ELR (cell line): ENCODE results near the gene COMMD10.

Experiments
- DNase-seq: peaks from one replicate; pipeline ENCODE4 v3.0.0-alpha.2; 2015; ENCODE audit warnings: low read depth

Gene COMMD10

DNA sequence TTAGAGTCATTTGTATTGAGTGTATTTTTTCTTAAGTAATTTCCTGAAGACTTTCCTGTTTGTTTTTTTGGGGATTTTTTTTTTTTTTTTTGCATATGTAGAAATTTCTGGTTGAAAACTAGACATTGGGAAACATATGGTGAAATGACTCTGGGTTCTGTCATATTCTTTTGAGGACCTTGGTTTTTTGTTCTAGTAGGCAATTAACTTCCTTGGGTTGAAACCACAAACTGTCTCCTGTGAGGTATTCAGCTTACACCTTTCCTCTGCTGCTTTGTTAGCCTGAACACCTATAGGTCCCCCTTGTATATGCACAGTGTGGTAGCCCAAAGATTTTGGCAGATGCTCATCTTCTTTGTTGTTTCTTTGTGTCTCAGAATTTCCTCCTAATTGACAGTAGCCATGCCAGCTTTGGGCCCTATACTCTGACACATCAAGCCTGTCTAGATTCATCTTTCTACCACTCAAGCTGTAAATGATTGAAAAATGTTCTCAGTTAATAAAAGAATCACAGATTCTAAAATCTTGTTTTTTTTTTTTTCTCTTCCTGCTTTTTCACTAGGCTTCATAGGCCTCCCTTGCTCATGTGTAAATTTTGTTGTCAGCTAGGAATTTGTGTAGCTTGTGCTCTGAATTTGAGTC is 140.6 kb downstream of the COMMD10 start:
- DNase-seq, result no peak

- DNase-seq, result no peak
Measured at GRCh38 chr5:116229131-116229689, 144.4 kb downstream of the COMMD10 start.

DNA sequence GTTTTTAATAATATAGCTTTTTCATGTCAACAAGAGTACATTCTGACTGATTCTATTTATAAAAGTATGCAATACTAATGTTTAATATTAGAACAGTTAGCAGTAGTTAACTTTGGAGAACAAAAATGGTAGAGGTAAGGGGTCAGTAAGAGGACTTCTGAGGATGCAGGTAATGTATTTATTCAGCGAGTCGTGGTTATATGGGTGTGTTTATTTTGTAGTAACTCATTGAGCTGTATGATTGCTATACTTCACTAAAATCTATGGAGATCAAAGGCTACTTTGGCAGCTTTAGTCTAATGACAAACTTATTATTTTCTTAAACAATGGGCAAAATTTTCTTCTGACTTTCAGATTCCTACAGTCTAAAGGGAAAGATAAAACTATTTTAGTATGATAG is 146.5 kb downstream of the COMMD10 start:
- DNase-seq, result no peak

DNA sequence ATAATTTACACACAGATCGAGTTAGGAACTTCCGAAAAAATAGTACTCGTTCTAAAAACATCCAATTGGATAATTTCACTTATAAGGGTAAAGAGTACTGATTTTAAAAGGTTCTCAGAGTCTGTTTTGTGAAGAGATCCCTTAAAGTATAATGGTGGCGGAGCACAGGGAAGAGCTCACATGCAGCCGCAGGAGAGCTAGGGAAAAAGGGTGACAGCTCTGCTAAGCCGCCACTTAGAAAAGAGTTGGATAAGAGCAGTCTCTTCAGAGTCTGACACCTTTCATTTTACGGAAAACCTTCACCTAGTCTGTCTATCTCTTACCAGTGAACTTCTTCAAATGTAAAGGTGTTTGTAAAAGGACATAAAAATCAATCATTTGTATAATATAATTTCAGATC is 149.9 kb downstream of the COMMD10 start:
- no peak for DNase-seq

DNA sequence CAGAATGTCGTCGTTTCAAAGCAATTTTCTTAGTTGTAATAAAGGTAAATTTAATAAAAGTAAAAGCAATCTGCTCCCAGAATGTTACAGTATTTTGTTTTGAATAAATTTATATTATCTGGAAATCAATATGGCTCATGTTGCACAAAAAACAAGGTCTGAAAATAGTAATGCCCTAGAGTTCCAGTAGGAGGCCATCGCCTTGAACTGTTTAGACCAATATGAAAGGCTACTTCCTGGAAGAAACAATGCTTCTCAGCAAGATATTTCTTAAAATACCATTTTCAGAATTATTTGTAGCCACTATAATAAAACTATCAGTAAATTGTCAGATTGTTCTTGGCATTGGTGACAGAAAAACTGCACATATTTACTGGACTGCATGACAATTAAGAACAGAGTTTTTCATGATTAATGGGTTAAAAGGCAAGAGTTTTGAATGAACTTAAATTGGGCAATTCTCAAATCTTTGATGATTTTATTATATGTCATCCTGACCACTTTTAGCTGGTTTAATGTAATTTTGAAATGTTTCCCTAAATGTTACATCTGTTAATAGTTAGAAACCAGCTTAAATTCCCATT is 153.2 kb downstream of the COMMD10 start:
- peak; percentile 13 for DNase-seq

DNA sequence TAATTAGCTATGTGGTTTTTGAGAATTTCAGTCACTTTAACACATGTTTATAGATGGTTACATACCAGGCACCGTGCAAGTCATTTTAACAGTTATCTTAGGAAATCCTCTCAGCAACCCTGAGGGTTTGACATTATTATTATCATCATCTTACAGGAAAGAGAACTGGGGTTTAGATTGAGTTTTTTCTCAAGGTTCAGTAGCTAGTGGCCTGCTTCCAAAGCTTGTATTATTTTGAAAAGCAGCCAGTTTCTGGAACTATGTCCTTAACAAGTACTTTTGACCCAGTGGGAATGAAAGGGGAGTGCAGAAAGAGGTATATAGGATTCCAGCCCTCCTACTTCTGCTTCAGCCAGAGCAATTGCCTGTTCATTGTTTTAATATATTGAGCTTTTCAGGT is 157.5 kb downstream of the COMMD10 start:
- DNase-seq, result no peak

DNA sequence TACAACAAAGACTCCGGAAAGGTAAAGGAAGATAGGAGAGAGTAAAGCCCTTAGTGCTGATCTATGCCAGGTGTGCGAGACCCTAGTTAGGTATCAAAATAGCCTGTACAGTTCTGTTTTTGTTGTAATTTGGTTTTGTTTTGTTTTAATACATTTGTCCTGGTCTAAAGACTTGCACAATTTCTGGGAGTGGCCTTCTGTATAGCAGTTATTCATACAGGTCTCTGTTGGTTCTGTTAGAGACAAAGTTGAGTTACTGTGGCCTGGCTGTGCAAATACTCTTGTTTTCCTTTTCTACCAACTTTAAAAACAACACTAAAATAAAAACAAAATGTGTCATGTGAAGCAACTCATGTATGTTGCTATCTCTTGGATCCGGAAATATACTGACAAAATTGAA is 163.6 kb downstream of the COMMD10 start:
- DNase-seq, result no peak

GRCh38 chr5:116249648-116250047 is 164.8 kb downstream of the COMMD10 start:
- no peak for DNase-seq

GRCh38 chr5:116256717-116257116 is 171.9 kb downstream of the COMMD10 start:
- DNase-seq, result no peak

DNA sequence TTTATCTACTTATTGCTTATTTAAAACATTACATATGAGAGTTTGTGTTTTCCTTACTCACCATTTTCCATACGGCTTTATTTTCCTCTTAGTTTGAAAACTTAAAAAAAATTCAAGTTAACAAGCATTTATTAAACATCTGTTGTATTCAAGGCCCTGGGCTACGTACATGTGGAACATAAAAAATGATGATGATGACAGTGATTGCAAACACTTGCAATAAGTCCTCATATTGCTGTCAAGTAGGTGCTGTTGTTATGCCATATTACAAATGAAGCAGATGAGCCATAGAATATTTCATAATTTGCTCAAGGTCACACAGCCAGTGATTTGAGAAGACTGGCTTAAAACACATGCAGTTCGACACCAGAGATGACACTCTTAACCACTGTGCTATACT is 180.6 kb downstream of the COMMD10 start:
- DNase-seq, result no peak

DNA sequence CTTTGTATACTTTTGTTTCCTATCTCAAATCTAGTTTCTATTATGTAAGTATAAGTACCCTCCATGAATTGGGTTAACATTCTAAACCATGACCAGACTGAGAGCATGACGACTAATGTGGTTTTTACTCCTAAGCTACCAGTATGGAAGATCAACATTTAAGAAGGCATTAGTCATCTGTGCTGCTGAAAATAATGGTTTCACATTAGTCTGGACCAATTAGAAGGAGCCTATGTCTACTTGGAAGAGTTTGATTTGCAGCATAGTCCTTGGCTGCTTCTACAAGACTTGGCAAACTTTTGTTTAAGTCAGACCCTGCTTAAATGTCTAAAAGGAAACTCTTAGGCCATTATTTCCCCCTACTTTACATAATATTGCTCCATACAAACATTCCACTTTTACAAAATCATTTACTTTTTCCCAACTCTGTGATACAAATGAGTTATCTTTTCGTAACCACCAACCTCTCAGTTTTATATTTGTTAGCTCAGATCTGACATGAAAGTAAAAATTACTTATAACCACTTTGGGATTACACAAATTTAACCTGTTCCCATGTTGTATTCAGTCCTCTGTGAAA is 186.7 kb downstream of the COMMD10 start:
- DNase-seq, result peak; percentile 51

DNA sequence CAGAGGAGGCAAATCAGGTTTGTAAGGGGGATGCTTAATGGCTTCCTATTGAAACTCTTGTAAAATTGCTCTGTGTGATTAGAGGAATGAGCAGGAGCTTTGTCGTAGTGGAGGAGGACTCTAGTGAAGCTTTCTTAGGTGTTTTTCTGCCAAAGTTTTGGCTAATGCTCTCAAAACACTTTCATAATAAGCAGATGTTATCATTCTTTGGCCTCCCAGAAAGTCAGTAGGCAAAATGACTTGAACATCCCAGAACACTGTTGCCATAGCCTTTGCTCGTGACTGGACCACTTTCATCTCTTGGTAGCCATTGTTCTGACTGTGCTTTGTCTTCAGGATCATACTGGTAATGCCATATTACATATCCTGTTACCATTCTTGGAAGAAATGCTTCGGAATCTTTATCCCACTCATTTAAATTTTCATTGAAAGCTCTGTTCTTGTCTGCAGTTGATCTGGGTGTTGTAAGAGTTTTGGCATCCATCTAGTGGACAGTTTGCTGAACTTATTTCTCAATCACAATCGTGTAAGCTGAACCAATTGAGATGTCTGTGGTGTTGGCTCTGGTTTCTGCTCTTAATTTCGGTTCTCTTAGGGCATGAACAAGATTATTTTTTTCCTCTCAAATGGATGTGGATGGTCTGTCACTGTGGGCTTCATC is 187.6 kb downstream of the COMMD10 start:
- DNase-seq, result no peak

DNA sequence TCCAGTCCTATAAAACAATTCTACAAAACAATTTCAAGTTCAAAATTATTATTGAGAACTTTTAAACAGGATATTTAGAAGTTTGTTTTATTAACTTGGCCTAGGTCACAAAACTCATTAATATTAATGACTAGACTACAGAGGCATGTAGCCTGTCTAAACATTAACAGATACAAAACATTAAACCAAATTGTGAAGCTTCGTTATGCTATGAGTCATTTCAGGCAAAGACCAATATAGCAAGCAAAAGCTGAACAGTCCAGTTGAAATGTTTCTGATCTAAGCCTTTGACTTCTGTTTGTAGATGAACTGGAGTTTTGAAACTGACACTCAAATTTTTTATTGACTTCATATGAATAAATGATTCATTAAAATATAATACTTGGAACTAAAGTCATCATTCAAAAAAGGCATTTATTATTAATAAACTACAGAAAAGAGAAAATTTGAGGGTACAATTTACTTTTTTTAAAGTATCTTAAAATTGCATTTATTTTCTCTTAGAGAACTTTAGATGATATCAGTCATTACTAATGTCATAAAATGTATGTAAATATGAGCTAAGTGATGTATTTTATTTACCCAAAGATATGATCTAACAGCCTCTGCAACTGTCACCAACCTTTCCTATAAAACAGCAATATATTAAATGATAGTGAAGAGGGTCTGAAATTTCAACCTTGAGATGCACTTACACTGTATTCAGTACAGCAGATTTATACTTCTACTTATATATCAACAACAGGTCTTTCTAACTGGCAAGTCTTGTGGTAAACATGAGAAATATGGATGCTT is 188.8 kb downstream of the COMMD10 start:
- peak; percentile 14 for DNase-seq

DNA sequence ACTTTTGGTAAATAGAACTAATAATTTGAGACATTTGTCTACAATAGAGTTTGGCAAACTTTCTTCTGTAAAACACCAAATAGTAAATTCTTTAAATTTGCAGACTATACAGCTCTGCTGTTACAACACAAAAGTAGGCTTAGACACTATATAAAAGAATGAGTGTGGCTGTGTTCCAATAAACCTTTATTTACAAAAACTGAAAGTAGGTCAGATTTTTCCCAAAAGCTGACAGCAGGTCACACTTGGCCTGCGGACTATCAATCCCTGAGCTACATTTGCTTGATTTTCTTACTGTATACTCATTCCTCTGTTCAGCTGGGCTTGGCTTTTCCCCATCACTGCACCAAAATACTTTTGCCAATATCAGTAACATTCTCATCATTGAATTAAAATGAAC is 189.4 kb downstream of the COMMD10 start:
- DNase-seq, result no peak

GRCh38 chr5:116275282-116275681 is 190.5 kb downstream of the COMMD10 start:
- no peak for DNase-seq

DNA sequence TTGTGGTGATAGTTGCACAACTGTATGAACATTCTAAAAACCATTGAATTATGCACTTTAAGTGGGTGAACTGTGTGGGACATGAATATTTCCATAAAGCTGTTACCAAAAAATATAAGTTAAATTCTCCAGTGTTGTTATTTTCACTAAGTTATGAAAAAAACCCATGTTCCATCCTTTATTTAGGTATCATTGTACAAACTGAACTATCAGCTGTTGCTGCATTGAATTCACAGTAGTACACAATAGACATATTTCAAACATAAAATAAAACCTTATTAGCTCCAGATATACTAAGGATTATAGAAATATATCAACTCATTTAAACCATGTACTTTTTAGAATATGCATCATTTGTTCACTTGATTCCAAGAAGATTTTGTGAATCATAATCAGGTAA is 192.1 kb downstream of the COMMD10 start:
- no peak for DNase-seq

- no peak for DNase-seq
Measured at GRCh38 chr5:116280149-116280803, 195.5 kb downstream of the COMMD10 start.

DNA sequence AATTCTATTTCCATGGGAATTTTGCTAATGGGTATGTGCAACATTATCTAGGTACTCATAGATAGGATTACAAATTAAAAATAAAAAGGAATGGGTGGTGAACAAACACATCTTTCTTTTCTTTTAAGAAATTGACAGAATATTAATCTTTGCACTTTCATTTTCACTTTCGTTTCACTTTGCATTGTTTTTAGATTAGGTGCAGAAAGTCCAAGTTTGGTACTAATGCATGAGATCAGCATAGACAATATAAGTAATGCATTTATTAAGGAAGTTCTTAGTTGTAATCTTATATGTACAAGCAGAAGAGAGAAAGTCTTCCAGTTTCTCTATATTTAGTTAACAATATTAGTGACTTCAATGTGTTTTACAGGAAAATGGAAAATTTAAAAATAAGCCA is 196.5 kb downstream of the COMMD10 start:
- no peak for DNase-seq

GRCh38 chr5:116288524-116288923 is 203.7 kb downstream of the COMMD10 start:
- no peak for DNase-seq

- peak; percentile 20 for DNase-seq
Measured at GRCh38 chr5:116289276-116289675, 204.5 kb downstream of the COMMD10 start.

GRCh38 chr5:116291271-116291670 is 206.4 kb downstream of the COMMD10 start:
- no peak for DNase-seq

GRCh38 chr5:116292321-116292720 is 207.5 kb downstream of the COMMD10 start:
- DNase-seq, result no peak
